ENCODE data around the gene CDK14.
"Not testable (repeated sequence)": the region's sequence is repeated elsewhere in the genome, so short reads cannot be mapped to it uniquely, and the experiment has no call there.

The CDK14 gene

GRCh38 chr7:90923541-90923997, 327.4 kb downstream of the CDK14 start:
- DNase-seq, result no peak

GRCh38 chr7:90928700-90929424, 332.7 kb downstream of the CDK14 start:
- not testable (repeated sequence) for DNase-seq

- no peak for DNase-seq
Observed at GRCh38 chr7:90931986-90932916, 336.1 kb downstream of the CDK14 start.

DNA sequence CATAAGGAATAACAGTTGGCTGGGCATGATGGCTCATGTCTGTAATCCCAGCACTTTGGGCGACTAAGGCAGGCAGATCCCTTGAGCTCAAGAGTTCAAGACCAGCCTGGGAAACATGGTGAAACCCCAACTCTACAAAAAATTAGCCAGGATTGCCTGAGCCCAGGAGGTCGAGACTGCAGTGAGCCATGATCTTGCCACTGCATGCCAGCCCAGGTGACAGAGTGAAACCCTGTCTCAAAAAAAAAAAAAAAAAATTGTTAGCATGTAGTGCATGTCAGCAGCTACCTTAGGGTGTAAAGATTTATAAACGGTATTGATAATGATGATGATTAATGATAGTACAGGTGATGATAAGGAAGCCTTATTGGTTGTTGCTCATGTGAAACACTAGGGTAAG, 336.9 kb downstream of the CDK14 start:
- no peak for DNase-seq

GRCh38 chr7:90933984-90934383, 337.9 kb downstream of the CDK14 start:
- no peak for DNase-seq

GRCh38 chr7:90938371-90938770, 342.2 kb downstream of the CDK14 start:
- no peak for DNase-seq

DNA sequence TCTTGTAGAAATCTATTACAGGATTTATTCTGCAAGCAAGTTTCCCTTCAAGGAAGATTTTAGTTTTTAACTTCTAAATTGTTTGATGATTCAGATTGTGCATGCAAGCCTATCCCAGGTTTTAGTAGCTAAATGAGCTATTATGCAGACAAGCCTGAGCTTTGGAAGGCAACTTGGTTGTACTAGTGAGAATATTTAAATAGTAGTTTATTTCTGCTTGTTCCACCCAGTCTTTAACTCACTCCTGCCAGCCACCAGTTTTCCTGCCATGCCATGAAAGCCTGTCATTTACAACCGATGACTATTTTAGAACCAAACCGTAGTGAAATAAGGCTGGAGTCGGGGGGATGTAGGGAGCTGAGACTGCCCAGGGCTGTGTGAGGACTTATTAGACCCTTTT, 343.5 kb downstream of the CDK14 start:
- DNase-seq, result no peak

- DNase-seq, result no peak
Observed at GRCh38 chr7:90944021-90944420, 347.9 kb downstream of the CDK14 start.

DNA sequence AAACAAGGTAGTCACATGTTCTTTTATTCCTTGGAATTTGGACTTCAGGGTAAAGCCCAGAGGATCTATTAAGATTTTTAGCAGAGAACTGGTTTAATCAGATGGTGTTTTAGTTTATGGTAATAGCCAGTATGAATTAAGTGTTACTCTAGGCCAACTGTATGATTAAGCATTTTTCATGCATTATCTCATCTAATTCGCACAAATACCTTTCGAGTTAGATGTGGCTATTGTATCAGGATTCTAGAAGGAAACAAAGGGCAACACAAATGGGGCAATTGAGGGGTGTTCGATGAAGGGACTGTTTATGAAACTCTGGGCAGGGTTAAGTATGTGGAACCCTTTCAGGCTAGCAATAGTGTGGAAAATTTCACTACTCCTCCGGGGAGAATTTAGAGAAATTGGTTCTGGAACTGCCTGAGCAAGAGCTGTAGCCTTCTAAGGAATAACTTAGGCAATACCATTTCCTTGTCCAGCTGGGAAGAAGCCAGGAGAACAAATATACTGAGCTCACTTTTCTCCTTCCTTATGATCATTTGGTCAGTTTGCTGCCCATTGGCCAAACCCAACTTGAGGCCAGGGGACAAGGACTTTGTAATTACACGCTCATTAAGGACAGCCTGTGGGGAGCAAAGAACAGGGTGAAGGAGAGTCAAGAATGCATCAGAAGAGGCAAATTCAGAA, 349.1 kb downstream of the CDK14 start:
- DNase-seq, result no peak

DNA sequence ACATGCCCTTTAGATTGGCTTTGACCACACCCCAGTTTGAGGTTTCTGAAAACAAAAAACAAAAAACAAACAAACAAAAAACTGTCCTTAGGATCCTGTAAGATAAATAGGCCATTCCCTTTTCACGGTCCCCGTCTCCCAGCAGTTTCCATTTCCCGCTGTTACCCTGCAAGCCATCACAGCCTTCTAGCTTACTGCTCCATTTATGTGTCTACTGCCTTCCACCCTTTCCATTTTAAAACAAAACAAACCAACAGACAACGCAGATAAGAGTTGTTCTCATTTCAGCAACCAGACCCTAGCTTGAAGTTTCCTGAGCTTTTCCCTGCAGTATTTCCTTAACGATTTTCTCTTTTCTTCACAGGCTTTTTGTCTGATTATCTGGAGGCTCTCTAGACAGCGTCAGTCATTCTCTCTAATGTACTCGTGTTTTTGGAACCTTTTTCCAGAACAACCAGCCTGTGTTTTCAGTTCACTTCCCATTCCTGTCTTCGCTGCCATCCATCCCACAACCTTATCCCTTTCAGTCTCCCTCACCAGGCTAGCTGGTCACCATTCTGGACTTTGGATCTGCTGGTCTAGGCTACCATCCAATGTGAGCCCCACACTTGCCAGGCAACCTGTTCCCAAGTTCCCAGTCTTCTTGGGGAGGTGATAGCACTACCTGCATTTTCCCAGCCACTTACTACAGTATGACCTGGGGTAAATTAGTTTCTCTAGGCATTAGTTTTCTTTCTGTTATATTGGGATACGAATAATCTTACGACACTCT, 350.8 kb downstream of the CDK14 start:
- DNase-seq, result no peak

DNA sequence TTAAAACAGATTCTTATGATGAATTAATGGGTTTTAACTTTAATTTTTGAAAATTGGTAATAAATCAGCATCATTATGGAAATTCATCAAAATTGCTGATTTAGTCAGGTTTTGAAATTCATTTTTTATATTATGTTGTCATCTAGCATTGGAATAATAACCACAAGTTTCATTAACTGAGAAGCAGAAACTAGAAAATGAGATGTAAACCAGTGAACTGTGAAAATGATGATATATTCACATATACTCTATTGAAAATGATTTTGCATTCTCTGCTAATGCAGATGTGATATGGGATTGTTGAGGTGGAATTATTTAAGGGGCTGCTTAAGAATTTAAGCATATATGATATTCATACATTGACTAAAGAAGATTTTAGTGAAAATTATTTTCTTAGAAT, 352.0 kb downstream of the CDK14 start:
- DNase-seq, result no peak

- no peak for DNase-seq
Observed at GRCh38 chr7:90951229-90951628, 355.1 kb downstream of the CDK14 start.

DNA sequence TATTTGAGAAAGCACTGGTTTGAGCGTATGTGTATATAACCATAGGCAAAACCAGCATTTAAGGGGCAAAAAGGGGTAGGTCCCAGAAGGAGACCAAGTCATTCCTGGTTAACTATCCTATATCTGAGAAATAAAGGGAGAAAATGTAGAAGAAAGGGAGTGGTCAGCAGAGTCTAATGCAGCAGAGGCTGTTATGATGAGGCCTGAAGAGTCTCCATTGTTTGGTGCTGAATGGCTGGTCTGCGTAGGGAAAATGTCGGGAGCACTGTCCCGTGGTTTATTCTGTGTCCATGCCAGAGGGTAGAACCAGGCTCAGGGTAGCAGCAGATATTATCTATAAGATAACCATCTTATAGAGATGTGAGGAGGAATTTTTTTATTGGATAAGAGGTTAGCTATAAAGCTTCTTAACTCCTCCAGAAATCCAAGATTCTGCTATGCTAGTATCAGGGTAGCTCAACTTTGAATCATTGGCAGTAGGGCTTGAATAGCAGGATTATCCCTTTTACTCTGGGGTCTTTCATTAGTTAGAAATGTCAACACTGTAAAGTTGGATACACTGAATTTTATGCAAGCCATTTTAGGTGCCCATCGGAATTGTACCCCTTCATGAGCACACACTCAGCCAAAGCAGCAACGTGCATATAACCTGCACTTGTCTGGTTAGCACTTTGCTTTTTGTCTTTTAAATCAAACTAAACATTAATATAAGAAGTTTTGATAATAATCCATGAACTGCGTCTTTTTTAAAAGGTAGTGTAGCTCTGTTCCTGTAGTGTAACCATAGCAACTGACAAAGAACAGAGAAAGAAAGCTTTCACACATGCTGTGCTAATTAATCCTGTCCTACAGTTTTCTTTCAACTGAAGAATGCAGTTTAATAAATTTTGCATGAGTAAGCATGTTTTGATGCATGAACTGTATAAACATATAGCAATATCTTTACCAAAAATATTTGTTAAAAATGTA, 356.1 kb downstream of the CDK14 start:
- DNase-seq, result no peak

- DNase-seq, result no peak
Observed at GRCh38 chr7:90955641-90956207, 359.6 kb downstream of the CDK14 start.

DNA sequence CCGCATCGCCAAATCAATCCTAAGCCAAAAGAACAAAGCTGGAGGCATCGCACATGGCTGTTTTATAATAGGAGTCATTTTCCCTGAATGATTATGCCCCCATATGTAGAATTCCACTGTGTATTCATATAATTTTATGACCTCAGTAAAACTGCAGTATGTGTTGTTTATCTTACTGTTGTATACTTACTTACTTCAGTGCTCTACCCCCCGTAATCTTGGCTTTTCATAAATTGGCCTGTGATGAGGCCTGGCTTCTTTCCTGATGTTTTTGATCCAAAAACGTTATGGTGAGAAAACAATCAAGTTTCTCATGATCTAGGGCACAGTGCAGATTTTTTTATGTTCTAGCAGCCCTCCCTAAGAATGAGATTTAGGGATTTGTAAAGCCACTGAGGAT, 361.8 kb downstream of the CDK14 start:
- no peak for DNase-seq

- DNase-seq, result no peak
Observed at GRCh38 chr7:90958647-90959046, 362.5 kb downstream of the CDK14 start.

GRCh38 chr7:90961037-90961725, 365.1 kb downstream of the CDK14 start:
- no peak for DNase-seq

DNA sequence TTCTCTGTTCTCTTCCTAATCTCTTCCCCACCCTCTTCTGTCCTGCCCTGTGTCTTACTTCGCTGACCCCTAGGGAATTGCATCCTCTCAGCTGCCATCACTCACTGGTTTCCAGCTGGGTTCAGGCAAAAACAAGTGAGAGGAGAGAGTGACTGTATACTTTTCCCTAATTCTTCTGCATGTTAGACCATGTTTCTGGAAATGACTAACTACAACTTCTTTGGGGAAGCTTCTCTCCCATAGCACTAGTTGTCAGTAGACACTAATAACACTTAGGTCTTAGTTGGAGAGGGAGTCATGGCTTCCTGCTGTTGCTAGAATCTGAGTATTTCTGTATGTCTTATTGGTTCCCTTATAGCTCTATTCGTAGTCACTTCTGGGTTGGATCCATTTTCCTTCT, 369.1 kb downstream of the CDK14 start:
- DNase-seq, result no peak

DNA sequence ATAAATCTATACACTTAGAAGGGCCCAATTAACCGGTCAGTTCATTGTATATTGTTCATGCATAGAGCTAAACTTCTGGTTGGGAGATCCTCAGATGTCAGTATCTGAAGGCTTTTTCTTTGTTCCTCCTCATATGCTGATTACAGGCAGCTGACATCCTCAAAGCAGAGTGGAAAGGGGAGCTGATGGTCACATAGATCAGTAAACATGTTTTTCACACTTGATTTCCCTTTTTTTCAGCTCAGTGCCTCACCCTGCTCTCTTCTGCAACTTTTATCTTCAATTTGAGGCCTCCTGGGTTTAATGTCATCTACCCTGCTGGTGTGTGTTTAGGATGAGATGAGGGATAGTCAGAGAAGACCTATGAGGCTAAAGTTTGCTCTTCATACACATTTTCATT, 370.2 kb downstream of the CDK14 start:
- DNase-seq, result no peak

DNA sequence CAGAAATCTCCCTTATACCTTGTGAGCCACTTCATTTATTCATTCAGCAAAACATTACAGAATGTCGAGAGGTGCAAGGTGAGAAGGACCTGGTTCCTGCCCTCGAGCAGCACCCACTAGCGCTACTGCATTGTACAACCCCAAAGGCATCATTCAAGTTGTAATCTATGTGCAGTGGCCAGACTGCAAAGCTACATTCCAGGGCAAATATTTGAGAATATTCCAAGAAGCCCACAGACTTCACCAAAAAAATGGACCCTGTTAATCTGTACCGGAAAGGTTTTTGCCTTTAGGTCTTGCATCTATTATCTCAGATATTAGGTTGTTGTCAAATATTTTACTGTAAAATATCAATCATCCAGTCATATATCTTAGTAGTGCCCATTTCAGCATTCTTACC, 372.8 kb downstream of the CDK14 start:
- no peak for DNase-seq

All from CD4-positive, alpha-beta T cell treated with Interleukin-21 for 1 hour (primary cell).